HepG2 (cell line): ENCODE measurements around the gene MXRA8. TPM values are rescaled to one million over a fixed set of nuclear protein-coding genes. Genes with fewer than 3 reads are reported as not detected.

ENCODE experiments used
- ATAC-seq: fragments of 200-7000 bp; cut with Tn5 transposase; 3 replicates; pipeline ENCODE4 v1.9.1; 2020; ENCODE audit warnings: mild to moderate bottlenecking, moderate library complexity
- BruUV-seq: library from RNA; stranded (reverse); fragments of 400-500 nt; replicated peaks from 2 replicates; lab custom pipeline; 2021; lab: Mats Ljungman, UMichigan
- CTCF ChIA-PET: fragments of 300-600 bp; formaldehyde crosslinking; extraction: SDS; loops from one replicate; lab custom pipeline; 2021; ENCODE audit warnings: low total read pairs, inconsistent platforms, low intra/inter-chr PET ratio; lab: Yijun Ruan, JAX
- POLR2A ChIA-PET: fragments of 350-600 bp; sonication (Branson Sonifier 250); formaldehyde crosslinking; loops from one replicate; lab custom pipeline; 2020; ENCODE audit warnings: antibody characterized with exemption, inconsistent platforms; lab: Yijun Ruan, JAX
- DNase-seq: peaks from one replicate; pipeline ENCODE4 v3.0.0-alpha.2; 2015; ENCODE audit warnings: low spot score
- FAIRE-seq: peaks from 3 replicates; lab custom pipeline; 2011; peaks lifted over from hg19 to GRCh38; lab: Jason Lieb, UNC
- H2AFZ ChIP-seq: one replicate; pipeline ENCODE4 v1.6.1; 2011; ENCODE audit warnings: low read length, inconsistent platforms
- H3K27ac ChIP-seq: fragments of 300-600 bp; 3 replicates; pipeline ENCODE4 v1.8.0; 2011; ENCODE audit warnings: mixed run types, mild to moderate bottlenecking, mixed read lengths, low read length, inconsistent platforms; ENCODE audit not compliant: insufficient read depth; ENCODE audit errors: extremely low read length
- H3K27me3 ChIP-seq, 2 experiments: fragments of 200-600 bp in 1 of 2; 2 replicates in 1 of 2; 3 replicates in 1 of 2; pipeline versions ENCODE4 v1.6.0 to v1.8.0; 2011; ENCODE audit warnings: low read length in 2 of 2, mild to moderate bottlenecking in 2 of 2, moderate library complexity in 2 of 2, inconsistent platforms in 1 of 2; ENCODE audit not compliant: insufficient read depth in 2 of 2, control insufficient read depth in 1 of 2
- H3K36me3 ChIP-seq, 2 experiments: fragments of 200-600 bp in 1 of 2; replicated peaks in 1 of 2; 2 replicates in 1 of 2; 3 replicates in 1 of 2; pipeline versions ENCODE4 v1.5.1 to v1.8.0; 2011; ENCODE audit warnings: low read length in 2 of 2, inconsistent platforms in 1 of 2; ENCODE audit not compliant: insufficient read depth in 2 of 2, control insufficient read depth in 1 of 2
- H3K4me1 ChIP-seq: 2 replicates; pipeline ENCODE4 v1.5.1; 2012; ENCODE audit warnings: low read length, inconsistent platforms; ENCODE audit not compliant: insufficient read depth
- H3K4me2 ChIP-seq: 2 replicates; pipeline ENCODE4 v1.6.0; 2011; ENCODE audit warnings: low read depth, low read length, inconsistent platforms
- H3K4me3 ChIP-seq, 3 experiments: fragments of 200-600 bp in 1 of 3; sonication (generic), shearing (Covaris generic) in 1 of 3; replicated peaks in 1 of 3; 2 replicates each; pipeline ENCODE4 v1.5.1; 2011 to 2016; ENCODE audit warnings: low read length in 3 of 3, inconsistent platforms in 2 of 3, low read depth in 2 of 3, mild to moderate bottlenecking in 2 of 3, control low read depth in 1 of 3, mixed read lengths in 1 of 3; ENCODE audit not compliant: insufficient read depth in 1 of 3
- H3K79me2 ChIP-seq: one replicate; pipeline ENCODE4 v1.6.1; 2011; ENCODE audit warnings: low read length, inconsistent platforms; ENCODE audit not compliant: insufficient read depth
- H3K9ac ChIP-seq: 2 replicates; pipeline ENCODE4 v1.6.0; 2011; ENCODE audit warnings: mild to moderate bottlenecking, low read depth, low read length, inconsistent platforms; ENCODE audit not compliant: insufficient read depth
- H3K9me3 ChIP-seq: 2 replicates; pipeline ENCODE4 v1.5.1; 2012; ENCODE audit warnings: mild to moderate bottlenecking, low read length
- H4K20me1 ChIP-seq: 2 replicates; pipeline ENCODE4 v1.6.0; 2011; ENCODE audit warnings: inconsistent platforms, mild to moderate bottlenecking, low read length, moderate library complexity; ENCODE audit not compliant: insufficient read depth
- AGO2 ChIP-seq: fragments of 200-400 bp; formaldehyde crosslinking; optimal IDR thresholded peaks from 2 replicates; pipeline ENCODE3; 2017; ENCODE audit warnings: mild to moderate bottlenecking, low read depth, low read length, moderate library complexity
- DRAP1 ChIP-seq: IDR thresholded peaks from 2 replicates; pipeline ENCODE4 v1.6.1; 2016; ENCODE audit warnings: missing genetic modification reagents, missing compliant biosample characterization
- HNRNPL ChIP-seq: fragments of 200-400 bp; formaldehyde crosslinking; IDR thresholded peaks from 2 replicates; pipeline ENCODE4 v1.6.1; 2017; ENCODE audit warnings: mild to moderate bottlenecking, low read depth, low read length
- MYNN ChIP-seq: sonication (generic); formaldehyde crosslinking; IDR thresholded peaks from 2 replicates; pipeline ENCODE4 v1.4.0; 2020; ENCODE audit warnings: mild to moderate bottlenecking, low read depth, missing genetic modification reagents
- NR1H2 ChIP-seq: sonication (generic); formaldehyde crosslinking; IDR thresholded peaks from 2 replicates; pipeline ENCODE4 v1.8.1; 2022; ENCODE audit warnings: low read depth, missing genetic modification reagents, borderline replicate concordance
- PHF8 ChIP-seq: sonication (generic); formaldehyde crosslinking; IDR thresholded peaks from 2 replicates; pipeline ENCODE4 v1.5.0; 2020; ENCODE audit warnings: missing genetic modification reagents
- RBM22 ChIP-seq: fragments of 200-400 bp; formaldehyde crosslinking; optimal IDR thresholded peaks from 2 replicates; pipeline ENCODE3; 2017; ENCODE audit warnings: mild to moderate bottlenecking, low read length, moderate library complexity
- TFDP1 ChIP-seq: IDR thresholded peaks from 2 replicates; pipeline ENCODE4 v1.6.1; 2016; ENCODE audit warnings: missing compliant biosample characterization, missing genetic modification reagents, borderline replicate concordance
- ZFP62 ChIP-seq: sonication (generic); formaldehyde crosslinking; IDR thresholded peaks from 2 replicates; pipeline ENCODE4 v1.4.0; 2020; ENCODE audit warnings: missing genetic modification reagents
- ZNF34 ChIP-seq: sonication (generic); formaldehyde crosslinking; IDR thresholded peaks from 2 replicates; pipeline ENCODE4 v1.4.0; 2020; ENCODE audit warnings: mild to moderate bottlenecking, missing genetic modification reagents, borderline replicate concordance
- ZNF768 ChIP-seq: sonication (generic); formaldehyde crosslinking; IDR thresholded peaks from 2 replicates; pipeline ENCODE4 v1.4.0; 2020; ENCODE audit warnings: missing genetic modification reagents
- ZNF772 ChIP-seq: sonication (generic); formaldehyde crosslinking; IDR thresholded peaks from 2 replicates; pipeline ENCODE4 v1.5.0; 2020; ENCODE audit warnings: mild to moderate bottlenecking, missing genetic modification reagents
- WGBS: methylation state at CpG from one replicate; pipeline ENCODE4 v1.1.6; 2017; ENCODE audit warnings: low lambda C conversion rate; 5-methylcytosine and 5-hydroxymethylcytosine counted together
- in situ Hi-C: cut with HindIII; loops from 2 replicates; pipeline ENCODE4 v1.10.0; 2017; ENCODE audit warnings: low pct_unique_long_range_greater_than_20kb; ENCODE audit not compliant: extremely low pct_ligation_motif_present
- intact Hi-C: fragments of 100-400 bp; cut with micrococcal nuclease; formaldehyde crosslinking; loops from one replicate; pipeline ENCODE4 v1.10.0; 2022; ENCODE audit not compliant: unreplicated experiment
- polyA plus RNA-seq, 8 experiments: library from polyadenylated mRNA; depleted of rRNA in 3 of 8; stranded (reverse) in 7 of 8; unstranded in 1 of 8; fragments of >200 nt; fragmentation: Illumina TruSeq in 4 of 8; extraction: Trizol in 4 of 8; gene quantifications; 2 replicates each; pipeline versions ENCODE4 v1.2.1 to v1.2.3, GENCODE V29; 2011 to 2016; ENCODE audit warnings: low read depth in 4 of 8, missing spikeins in 1 of 8, mixed read lengths in 1 of 8; ENCODE audit not compliant: insufficient read depth in 1 of 8
- total RNA-seq, 5 experiments: library from RNA; depleted of rRNA; stranded (reverse); fragments of >200 nt; fragmentation: Illumina TruSeq; extraction: Trizol; gene quantifications; 2 replicates each; pipeline ENCODE4 v1.2.3, GENCODE V29; 2016; ENCODE audit warnings: low read depth in 1 of 5

Gene MXRA8
- total and polyA plus RNA-seq, 2 of the 13 experiments (the other 11 are each of a cell fraction or from before 2014, with no cell fraction given) = 19.8 to 44.8 TPM

GRCh38 chr1:1345860-1346500, 12.4 kb downstream of the MXRA8 start:
- peak overlapping the region; percentile 22; the same call in 1 of the 2 replicates for H3K9ac ChIP-seq
- POLR2A ChIA-PET = interaction anchor here (0.9 to 1.4 kb wide), 3 partner anchors 11 to 30 kb away, joined by 4 to 5 read pairs (median 5); partner anchors contain the start of gene AURKAIP1
- no TSS peak for BruUV-seq

More at GRCh38 chr1:1345860-1346500, 12.4 kb downstream of the MXRA8 start:
- Histone ChIP-seq H3K4me3 (peak overlapping the region in 1 of 3 experiments; percentile 89; a peak in 1 of 6 replicates), H3K9me3 (no peaks in the 10 kb centered on the region), H4K20me1 (peaks cover 29% of the 10 kb centered on the region; the same call in 1 of the 2 replicates), H2AFZ (no peak overlapping the region), H3K4me1 (peaks cover 42% of the 10 kb centered on the region), H3K27me3 (no peaks in the 10 kb centered on the region), H3K27ac (no peak overlapping the region), H3K4me2 (peak overlapping the region; percentile 91), H3K79me2 (peaks cover 48% of the 10 kb centered on the region), H3K36me3 (peaks cover 3 to 9% of the 10 kb centered on the region in 2 experiments)
- ATAC-seq (no peak), FAIRE-seq (no peak), DNase-seq (no peak)
- 82% methylated on average over 7 of the region's 12 CpGs for WGBS
- CTCF ChIA-PET = interaction anchor here (2.5 kb wide), 1 partner anchor 26 kb away, joined by 11 read pairs; no protein-coding TSS in a partner anchor
- in situ Hi-C loops = no loop called here
- TF ChIP-seq RBM22 (peak; percentile 28), ZNF772 (CRISPR knock-in tag) (no peak), MYNN (CRISPR knock-in tag) (no peak), ZNF768 (CRISPR knock-in tag) (peak; percentile 96), HNRNPL (0 out of 2 replicates have a peak, but pooled peaks have one; percentile 7), ZNF34 (CRISPR knock-in tag) (no peak), AGO2 (peak; percentile 10), ZFP62 (CRISPR knock-in tag) (no peak), PHF8 (no peak), TFDP1 (CRISPR knock-in tag) (no peak), NR1H2 (0 out of 2 replicates have a peak, but pooled peaks have one; percentile 33), DRAP1 (CRISPR knock-in tag) (no peak)
- intact Hi-C loops = loop anchor here (2.0 kb wide), 1 partner anchor 21 kb away; the partner anchor contains the start of genes CPTP and INTS11
